Right atrium auricular region (tissue), 2 donors: Measurements from ENCODE around the gene HMGCS2. TPM values are rescaled to one million over a fixed set of nuclear protein-coding genes. Genes with fewer than 3 reads are reported as not detected.

Experiments
- DNase-seq: peaks from one replicate; pipeline ENCODE4 v3.0.0-alpha.2; 2019; ENCODE audit warnings: low spot score
- H3K27ac ChIP-seq, 2 donors: fragments of 200-600 bp; sonication (generic); 1 replicate in 1 of 2; 2 replicates in 1 of 2; pipeline ENCODE4 v1.5.1; 2016 to 2019
- H3K27me3 ChIP-seq, 2 donors: fragments of 200-600 bp; sonication (generic); one replicate each; pipeline versions ENCODE4 v1.5.1 to v1.6.0; 2017 to 2019
- H3K36me3 ChIP-seq: fragments of 200-600 bp; sonication (generic); one replicate; pipeline ENCODE4 v1.5.1; 2016
- H3K4me1 ChIP-seq, 2 donors: fragments of 200-600 bp; sonication (generic); one replicate each; pipeline versions ENCODE4 v1.5.1 to v1.6.0; 2017 to 2019
- H3K4me3 ChIP-seq, 2 donors: fragments of 200-600 bp; sonication (generic); 1 replicate in 1 of 2; 2 replicates in 1 of 2; pipeline ENCODE4 v1.5.1; 2017 to 2019; ENCODE audit warnings: mild to moderate bottlenecking in 1 of 2, moderate library complexity in 1 of 2
- H3K9me3 ChIP-seq, 2 donors: fragments of 200-600 bp; sonication (generic); one replicate each; pipeline ENCODE4 v1.5.1; 2019
- CTCF ChIP-seq, 2 donors: fragments of 200-600 bp; sonication (generic); IDR thresholded peaks; one replicate each; pipeline ENCODE4 v1.5.1; 2019; ENCODE audit warnings: antibody characterized with exemption in 2 of 2
- total RNA-seq, 2 donors: library from RNA; depleted of rRNA; stranded (reverse); fragments of >200 nt; gene quantifications; one replicate each; pipeline ENCODE4 v1.1.0, GENCODE V29; 2016

HMGCS2 gene
- total RNA-seq, 2 donors from 2014 or later = 12.4 to 43.8 TPM

- Histone ChIP-seq H3K4me1 (no peaks in the 10 kb centered on the region), H3K4me3 (no peak overlapping the region), H3K27me3 (no peaks in the 10 kb centered on the region), H3K36me3 (no peaks in the 10 kb centered on the region), H3K9me3 (no peaks in the 10 kb centered on the region), H3K27ac (no peak overlapping the region)
- TF ChIP-seq CTCF (IDR thresholded peaks at IDR 0.05) = no peak
- DNase-seq = no peak
These were observed 12.9 kb upstream of the HMGCS2 start for GRCh38 chr1:119781434-119782210.

DNA sequence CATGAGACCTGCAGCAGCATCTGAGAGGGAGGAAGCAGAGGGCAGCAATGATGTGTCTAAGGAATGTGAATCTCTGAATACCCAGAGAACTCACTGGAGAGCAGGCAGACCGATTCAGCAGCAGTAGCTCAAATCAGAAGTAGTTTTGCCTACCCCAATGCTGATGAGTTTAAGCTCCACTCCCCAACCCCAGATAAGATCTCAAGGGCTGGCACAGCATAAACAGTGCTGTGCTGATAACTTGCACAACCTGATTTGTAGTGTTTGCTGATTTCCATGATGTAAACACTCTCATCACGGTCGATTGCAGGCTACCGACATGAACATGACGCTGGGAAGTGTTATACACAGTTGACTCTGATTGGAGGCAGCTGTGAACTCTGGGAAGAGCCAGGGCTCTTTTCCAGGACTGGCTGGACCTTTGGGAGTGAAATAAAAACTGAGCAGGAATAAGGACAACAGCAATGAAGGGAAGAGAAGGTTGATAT lies 11.2 kb upstream of the HMGCS2 start:
- Histone ChIP-seq H3K36me3 (no peaks in the 10 kb centered on the region), H3K9me3 (no peaks in the 10 kb centered on the region), H3K4me3 (peak overlapping the region in 1 of 2 donors; percentile 21), H3K27me3 (no peaks in the 10 kb centered on the region), H3K4me1 (no peaks in the 10 kb centered on the region), H3K27ac (peak overlapping the region in 1 of 2 donors; percentile 79)
- no peak for TF ChIP-seq CTCF (IDR thresholded peaks at IDR 0.05)
- no peak for DNase-seq

DNA sequence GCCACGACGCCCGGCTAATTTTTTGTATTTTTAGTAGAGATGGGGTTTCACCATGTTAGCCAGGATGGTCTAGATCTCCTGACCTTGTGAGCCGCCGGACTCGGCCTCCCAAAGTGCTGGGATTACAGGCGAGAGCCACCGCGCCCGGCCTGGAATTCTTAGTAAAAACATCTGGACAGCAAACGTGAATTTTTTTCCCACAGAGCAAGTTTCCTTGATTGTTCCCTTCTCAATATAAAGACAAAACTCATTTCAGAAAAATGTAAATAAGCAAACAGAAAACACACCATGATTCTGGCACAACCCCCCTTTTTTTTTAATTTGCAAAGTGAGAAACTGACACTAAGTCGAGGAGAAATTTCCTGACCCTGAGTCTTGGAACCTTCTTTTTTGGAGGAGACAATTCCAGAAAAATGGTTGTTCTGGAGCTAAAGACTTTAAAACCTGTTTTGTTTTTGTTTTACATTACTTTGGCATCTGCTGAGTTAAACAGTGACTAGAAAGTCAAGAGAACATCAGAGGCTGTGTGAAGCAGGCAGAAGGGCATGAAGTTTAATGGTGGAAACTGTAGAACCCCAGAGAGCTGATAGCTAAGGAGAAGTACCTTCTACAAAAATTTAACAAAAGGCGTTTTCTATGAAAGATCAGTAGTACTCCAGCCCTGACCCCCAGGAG lies 10.3 kb upstream of the HMGCS2 start:
- Histone ChIP-seq H3K4me1 (no peaks in the 10 kb centered on the region), H3K4me3 (no peak overlapping the region), H3K36me3 (no peaks in the 10 kb centered on the region), H3K27ac (peak overlapping the region in 1 of 2 donors; percentile 79), H3K9me3 (no peaks in the 10 kb centered on the region), H3K27me3 (no peaks in the 10 kb centered on the region)
- no peak for TF ChIP-seq CTCF (IDR thresholded peaks at IDR 0.05)
- DNase-seq = no peak

GRCh38 chr1:119778359-119778758 lies 9.7 kb upstream of the HMGCS2 start:
- no peaks in the 10 kb centered on the region for H3K36me3 ChIP-seq
- H3K9me3 ChIP-seq = no peaks in the 10 kb centered on the region
- no peak for DNase-seq
- H3K4me1 ChIP-seq = peaks cover 0 to 4% of the 10 kb centered on the region in 2 donors
- TF ChIP-seq CTCF (IDR thresholded peaks at IDR 0.05) = no peak
- no peak overlapping the region for H3K4me3 ChIP-seq
- no peak overlapping the region for H3K27ac ChIP-seq
- H3K27me3 ChIP-seq = no peaks in the 10 kb centered on the region

GRCh38 chr1:119774746-119775490 lies 6.2 kb upstream of the HMGCS2 start:
- Histone ChIP-seq H3K36me3 (no peaks in the 10 kb centered on the region), H3K9me3 (no peaks in the 10 kb centered on the region), H3K27me3 (no peaks in the 10 kb centered on the region), H3K4me3 (no peak overlapping the region), H3K27ac (peak overlapping the region in 1 of 2 donors; percentile 78), H3K4me1 (peaks cover 0 to 21% of the 10 kb centered on the region in 2 donors)
- DNase-seq = no peak
- no peak for TF ChIP-seq CTCF (IDR thresholded peaks at IDR 0.05)
